WERI-Rb-1 (cell line): ENCODE results near the gene SNX5.

Source experiments
- DNase-seq: peaks from one replicate; pipeline ENCODE4 v3.0.0-alpha.2; 2020
- H3K27ac ChIP-seq: fragments of 250-450 bp; sonication (Bioruptor Pico); 2 replicates; pipeline ENCODE4 v1.5.1; 2020; ENCODE audit warnings: mild to moderate bottlenecking, moderate library complexity
- H3K27me3 ChIP-seq: fragments of 250-450 bp; sonication (Bioruptor Pico); 2 replicates; pipeline ENCODE4 v1.5.1; 2021; ENCODE audit warnings: mild to moderate bottlenecking, low read depth, moderate library complexity; ENCODE audit not compliant: insufficient read depth, severe bottlenecking
- H3K36me3 ChIP-seq: fragments of 250-450 bp; sonication (Bioruptor Pico); 2 replicates; pipeline ENCODE4 v1.5.1; 2020; ENCODE audit warnings: mild to moderate bottlenecking, moderate library complexity
- H3K4me3 ChIP-seq: 2 replicates; pipeline ENCODE4 v1.5.1; 2011; ENCODE audit warnings: low read depth, mild to moderate bottlenecking, control low read depth, low read length
- H3K9me3 ChIP-seq: fragments of 250-450 bp; sonication (Bioruptor Pico); 2 replicates; pipeline ENCODE4 v1.5.1; 2021; ENCODE audit warnings: mild to moderate bottlenecking, moderate library complexity; ENCODE audit not compliant: severe bottlenecking
- CTCF ChIP-seq: IDR thresholded peaks from 2 replicates; pipeline ENCODE4 v1.5.1; 2011; ENCODE audit warnings: low read depth, mild to moderate bottlenecking, control low read depth, inconsistent platforms, low read length

The SNX5 gene

GRCh38 chr20:17939622-17940223 lies 28.9 kb downstream of the SNX5 start:
- H3K27ac ChIP-seq, result peak overlapping the region; percentile 59
- no peak for DNase-seq
- H3K9me3 ChIP-seq, result no peaks in the 10 kb centered on the region
- no peak overlapping the region for H3K4me3 ChIP-seq
- TF ChIP-seq CTCF, result no peak
- peaks cover 24% of the 10 kb centered on the region for H3K36me3 ChIP-seq
- no peaks in the 10 kb centered on the region for H3K27me3 ChIP-seq

- peak; percentile 89 for DNase-seq
- TF ChIP-seq CTCF, result peak; percentile 95
- peaks cover 17% of the 10 kb centered on the region for H3K36me3 ChIP-seq
- H3K4me3 ChIP-seq, result 0 out of 2 replicates have a peak overlapping the region, but pooled peaks have one; percentile 5
- H3K27me3 ChIP-seq, result no peaks in the 10 kb centered on the region
- no peaks in the 10 kb centered on the region for H3K9me3 ChIP-seq
- H3K27ac ChIP-seq, result peak overlapping the region; percentile 59
Observed at GRCh38 chr20:17938871-17939619, 29.5 kb downstream of the SNX5 start.

GRCh38 chr20:17936761-17937732 lies 31.5 kb downstream of the SNX5 start:
- no peak for TF ChIP-seq CTCF
- H3K36me3 ChIP-seq, result no peaks in the 10 kb centered on the region

GRCh38 chr20:17936286-17936760 lies 32.3 kb downstream of the SNX5 start:
- H3K27ac ChIP-seq, result no peak overlapping the region
- no peaks in the 10 kb centered on the region for H3K36me3 ChIP-seq
- no peak for TF ChIP-seq CTCF
- no peak overlapping the region for H3K4me3 ChIP-seq
- no peaks in the 10 kb centered on the region for H3K9me3 ChIP-seq
- DNase-seq, result no peak
- no peaks in the 10 kb centered on the region for H3K27me3 ChIP-seq

More at GRCh38 chr20:17936761-17937732, 31.5 kb downstream of the SNX5 start:
- H3K4me3 ChIP-seq, result no peak overlapping the region
- H3K27me3 ChIP-seq, result no peaks in the 10 kb centered on the region
- DNase-seq, result no peak
- H3K9me3 ChIP-seq, result no peaks in the 10 kb centered on the region
- no peak overlapping the region for H3K27ac ChIP-seq

- Histone ChIP-seq H3K9me3 (no peaks in the 10 kb centered on the region), H3K27me3 (no peaks in the 10 kb centered on the region), H3K4me3 (no peak overlapping the region), H3K27ac (no peak overlapping the region), H3K36me3 (no peaks in the 10 kb centered on the region)
- DNase-seq, result no peak
- TF ChIP-seq CTCF, result no peak
Observed at GRCh38 chr20:17935761-17936160, 32.8 kb downstream of the SNX5 start.
